ENCODE data around the gene C19orf33.

- TF ChIP-seq CTCF (IDR thresholded peaks at IDR 0.05; ENCODE audit: control extremely low read depth in 1 of 3, insufficient read depth in 1 of 3, low read depth in 1 of 3, low read length in 3 of 3), result no peak
- no peak for TF ChIP-seq RAD21 (IDR thresholded peaks at IDR 0.05 in 1 of 2, conservative IDR thresholded peaks at IDR 0.05 in 1 of 2; ENCODE audit: low read depth in 2 of 2, low read length in 2 of 2)
- no peak for TF ChIP-seq ATF2 (IDR thresholded peaks at IDR 0.05; ENCODE audit: low read length)
- no peak for TF ChIP-seq SIN3A (conservative IDR thresholded peaks at IDR 0.05 in 1 of 2, IDR thresholded peaks at IDR 0.05 in 1 of 2; ENCODE audit: low read depth in 1 of 2, low read length in 2 of 2)
- TF ChIP-seq EP300 (IDR thresholded peaks at IDR 0.05; ENCODE audit: borderline replicate concordance in 1 of 2, low read depth in 2 of 2, low read length in 2 of 2), result no peak
- TF ChIP-seq BACH1 (IDR thresholded peaks at IDR 0.05; ENCODE audit: low read length), result no peak
Observed at GRCh38 chr19:38278751-38279150, 25.3 kb upstream of the C19orf33 start.

Data from H1 (cell line).